Ishikawa (cell line): ENCODE data around the gene CAMTA1.

ENCODE experiments used
- CEBPB ChIP-seq: IDR thresholded peaks from 2 replicates; pipeline ENCODE4 v1.6.1; 2012
- CREB1 ChIP-seq: IDR thresholded peaks from 2 replicates; pipeline ENCODE4 v1.6.1; 2012; ENCODE audit warnings: low read depth
- EGR1 ChIP-seq: IDR thresholded peaks from 2 replicates; pipeline ENCODE4 v1.6.1; 2012
- EP300 ChIP-seq: IDR thresholded peaks from 2 replicates; pipeline ENCODE4 v1.6.1; 2012; ENCODE audit warnings: borderline replicate concordance
- FOXM1 ChIP-seq: IDR thresholded peaks from 2 replicates; pipeline ENCODE4 v1.6.1; 2012; ENCODE audit warnings: low read depth, borderline replicate concordance
- NFIC ChIP-seq: IDR thresholded peaks from 2 replicates; pipeline ENCODE4 v1.6.1; 2012
- RAD21 ChIP-seq: IDR thresholded peaks from 2 replicates; pipeline ENCODE4 v1.6.1; 2012; ENCODE audit warnings: low read depth
- TAF1 ChIP-seq: IDR thresholded peaks from 2 replicates; pipeline ENCODE4 v1.6.1; 2012; ENCODE audit warnings: low read depth, mild to moderate bottlenecking
- TCF12 ChIP-seq: IDR thresholded peaks from 2 replicates; pipeline ENCODE4 v1.6.1; 2012; ENCODE audit warnings: low read depth
- YY1 ChIP-seq: IDR thresholded peaks from 2 replicates; pipeline ENCODE4 v1.6.1; 2012; ENCODE audit warnings: low read depth
- ZBTB7A ChIP-seq: IDR thresholded peaks from 2 replicates; pipeline ENCODE4 v1.6.1; 2012; ENCODE audit warnings: low read depth
- TF ChIP-seq, protein P1 (sequence below): IDR thresholded peaks from 2 replicates; pipeline ENCODE4 v1.6.1; 2012
- TF ChIP-seq, protein P2 (sequence below): IDR thresholded peaks from 2 replicates; pipeline ENCODE4 v1.6.1; 2012; ENCODE audit warnings: low read depth, mild to moderate bottlenecking
- TF ChIP-seq, protein P3 (sequence below): IDR thresholded peaks from 2 replicates; pipeline ENCODE4 v1.6.1; 2012

DNA sequence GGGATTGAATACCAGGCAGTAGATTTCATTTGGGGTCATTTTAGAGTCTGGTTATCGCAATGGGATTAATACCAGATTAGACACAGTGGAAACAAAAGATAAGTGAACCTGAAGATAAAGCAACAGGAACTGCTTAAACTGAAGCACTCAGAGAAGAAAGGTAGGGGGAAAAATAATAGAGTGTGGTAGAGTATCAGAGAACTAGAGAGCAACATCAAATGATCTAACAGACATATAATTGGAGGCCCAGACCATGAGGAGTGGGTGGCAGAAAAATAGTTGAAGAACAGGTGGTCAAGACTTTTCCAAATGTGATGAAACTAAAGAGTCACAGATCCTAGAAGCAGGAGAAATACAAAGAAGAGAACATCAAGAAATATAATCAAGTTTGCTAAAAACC lies 484.3 kb downstream of the CAMTA1 start:
- TF ChIP-seq YY1 (no peak), NFIC (no peak), EP300 (no peak), CEBPB (no peak), TCF12 (no peak), RAD21 (no peak), TAF1 (no peak), FOXM1 (no peak), ZBTB7A (no peak), EGR1 (no peak), CREB1 (no peak)
- TF ChIP-seq, protein P1, sequence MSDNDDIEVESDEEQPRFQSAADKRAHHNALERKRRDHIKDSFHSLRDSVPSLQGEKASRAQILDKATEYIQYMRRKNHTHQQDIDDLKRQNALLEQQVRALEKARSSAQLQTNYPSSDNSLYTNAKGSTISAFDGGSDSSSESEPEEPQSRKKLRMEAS: no peak
- TF ChIP-seq, protein P2, sequence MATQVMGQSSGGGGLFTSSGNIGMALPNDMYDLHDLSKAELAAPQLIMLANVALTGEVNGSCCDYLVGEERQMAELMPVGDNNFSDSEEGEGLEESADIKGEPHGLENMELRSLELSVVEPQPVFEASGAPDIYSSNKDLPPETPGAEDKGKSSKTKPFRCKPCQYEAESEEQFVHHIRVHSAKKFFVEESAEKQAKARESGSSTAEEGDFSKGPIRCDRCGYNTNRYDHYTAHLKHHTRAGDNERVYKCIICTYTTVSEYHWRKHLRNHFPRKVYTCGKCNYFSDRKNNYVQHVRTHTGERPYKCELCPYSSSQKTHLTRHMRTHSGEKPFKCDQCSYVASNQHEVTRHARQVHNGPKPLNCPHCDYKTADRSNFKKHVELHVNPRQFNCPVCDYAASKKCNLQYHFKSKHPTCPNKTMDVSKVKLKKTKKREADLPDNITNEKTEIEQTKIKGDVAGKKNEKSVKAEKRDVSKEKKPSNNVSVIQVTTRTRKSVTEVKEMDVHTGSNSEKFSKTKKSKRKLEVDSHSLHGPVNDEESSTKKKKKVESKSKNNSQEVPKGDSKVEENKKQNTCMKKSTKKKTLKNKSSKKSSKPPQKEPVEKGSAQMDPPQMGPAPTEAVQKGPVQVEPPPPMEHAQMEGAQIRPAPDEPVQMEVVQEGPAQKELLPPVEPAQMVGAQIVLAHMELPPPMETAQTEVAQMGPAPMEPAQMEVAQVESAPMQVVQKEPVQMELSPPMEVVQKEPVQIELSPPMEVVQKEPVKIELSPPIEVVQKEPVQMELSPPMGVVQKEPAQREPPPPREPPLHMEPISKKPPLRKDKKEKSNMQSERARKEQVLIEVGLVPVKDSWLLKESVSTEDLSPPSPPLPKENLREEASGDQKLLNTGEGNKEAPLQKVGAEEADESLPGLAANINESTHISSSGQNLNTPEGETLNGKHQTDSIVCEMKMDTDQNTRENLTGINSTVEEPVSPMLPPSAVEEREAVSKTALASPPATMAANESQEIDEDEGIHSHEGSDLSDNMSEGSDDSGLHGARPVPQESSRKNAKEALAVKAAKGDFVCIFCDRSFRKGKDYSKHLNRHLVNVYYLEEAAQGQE: no peak
- TF ChIP-seq, protein P3, sequence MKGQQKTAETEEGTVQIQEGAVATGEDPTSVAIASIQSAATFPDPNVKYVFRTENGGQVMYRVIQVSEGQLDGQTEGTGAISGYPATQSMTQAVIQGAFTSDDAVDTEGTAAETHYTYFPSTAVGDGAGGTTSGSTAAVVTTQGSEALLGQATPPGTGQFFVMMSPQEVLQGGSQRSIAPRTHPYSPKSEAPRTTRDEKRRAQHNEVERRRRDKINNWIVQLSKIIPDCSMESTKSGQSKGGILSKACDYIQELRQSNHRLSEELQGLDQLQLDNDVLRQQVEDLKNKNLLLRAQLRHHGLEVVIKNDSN: no peak
